Adrenal gland (tissue), 5 donors: ENCODE measurements around the gene ZNF81.
"Not testable (repeated sequence)": the region's sequence is repeated elsewhere in the genome, so short reads cannot be mapped to it uniquely, and the experiment has no call there.

ENCODE experiments used
- POLR2A ChIP-seq, 2 donors: fragments of 450-650 bp; IDR thresholded peaks; one replicate each; pipeline ENCODE4 v1.6.1; 2017; ENCODE audit warnings: antibody characterized with exemption in 2 of 2, mild to moderate bottlenecking in 2 of 2, moderate library complexity in 1 of 2
- TF ChIP-seq, protein P1 (sequence below), 6 experiments: fragments of 450-650 bp in 4 of 6; fragments of 200-600 bp in 2 of 6; sonication (generic) in 1 of 6; IDR thresholded peaks; 1 replicate in 5 of 6; 2 replicates in 1 of 6; pipeline versions ENCODE4 v1.5.1 to v1.8.0; 2016 to 2021; ENCODE audit warnings: antibody characterized with exemption in 6 of 6, mild to moderate bottlenecking in 2 of 6, moderate library complexity in 1 of 6
- donor health status: DM: no; HTN: no; CAD: no.

DNA sequence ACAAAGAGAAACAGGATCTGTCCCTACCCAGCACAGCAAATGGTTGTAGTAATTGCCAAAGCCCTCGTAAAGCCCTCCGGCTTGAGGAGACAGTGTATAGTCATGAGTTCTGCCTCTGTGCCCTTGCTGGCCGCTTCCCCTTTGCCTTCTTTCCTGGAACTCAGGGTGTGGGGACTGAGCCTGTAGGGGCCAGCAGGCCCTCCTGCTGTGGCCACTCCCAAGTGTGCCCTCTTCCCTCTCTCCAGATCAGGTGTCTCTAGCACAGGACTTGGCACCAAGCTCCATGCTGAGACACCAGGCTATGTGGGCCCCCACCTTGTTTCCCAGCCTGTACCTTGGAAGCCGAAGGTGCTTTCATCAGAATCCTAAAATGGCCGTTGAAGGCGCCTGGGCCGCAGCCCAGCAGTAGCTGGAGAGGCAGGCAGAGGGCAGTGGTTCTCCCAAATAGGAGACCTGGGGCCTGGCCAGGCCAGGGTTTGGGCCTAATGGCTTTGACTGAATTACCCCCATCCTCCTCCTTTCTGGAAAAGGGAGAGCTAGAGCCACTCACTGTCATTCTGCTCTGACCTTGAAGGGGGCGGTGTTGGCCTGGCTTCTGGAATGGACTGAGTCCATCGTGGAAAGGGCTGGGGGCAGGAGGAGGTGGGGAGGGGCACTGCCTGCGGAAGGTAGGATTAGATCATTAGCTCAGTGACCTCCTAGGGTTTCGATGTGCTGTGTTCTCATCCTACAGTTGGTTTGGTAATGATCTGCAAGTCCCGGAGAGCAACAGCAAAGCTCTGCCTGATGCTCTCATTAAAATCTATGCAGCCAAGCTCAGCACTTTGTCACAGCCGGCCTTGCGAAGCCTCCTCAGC, 30.1 kb upstream of the ZNF81 start:
- TF ChIP-seq, protein P1, sequence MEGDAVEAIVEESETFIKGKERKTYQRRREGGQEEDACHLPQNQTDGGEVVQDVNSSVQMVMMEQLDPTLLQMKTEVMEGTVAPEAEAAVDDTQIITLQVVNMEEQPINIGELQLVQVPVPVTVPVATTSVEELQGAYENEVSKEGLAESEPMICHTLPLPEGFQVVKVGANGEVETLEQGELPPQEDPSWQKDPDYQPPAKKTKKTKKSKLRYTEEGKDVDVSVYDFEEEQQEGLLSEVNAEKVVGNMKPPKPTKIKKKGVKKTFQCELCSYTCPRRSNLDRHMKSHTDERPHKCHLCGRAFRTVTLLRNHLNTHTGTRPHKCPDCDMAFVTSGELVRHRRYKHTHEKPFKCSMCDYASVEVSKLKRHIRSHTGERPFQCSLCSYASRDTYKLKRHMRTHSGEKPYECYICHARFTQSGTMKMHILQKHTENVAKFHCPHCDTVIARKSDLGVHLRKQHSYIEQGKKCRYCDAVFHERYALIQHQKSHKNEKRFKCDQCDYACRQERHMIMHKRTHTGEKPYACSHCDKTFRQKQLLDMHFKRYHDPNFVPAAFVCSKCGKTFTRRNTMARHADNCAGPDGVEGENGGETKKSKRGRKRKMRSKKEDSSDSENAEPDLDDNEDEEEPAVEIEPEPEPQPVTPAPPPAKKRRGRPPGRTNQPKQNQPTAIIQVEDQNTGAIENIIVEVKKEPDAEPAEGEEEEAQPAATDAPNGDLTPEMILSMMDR (IDR thresholded peaks at IDR 0.05) = not testable (repeated sequence)
- TF ChIP-seq POLR2A (IDR thresholded peaks at IDR 0.05) = not testable (repeated sequence)
